ENCODE measurements around the gene PLOD1. TPM values are rescaled to one million over a fixed set of nuclear protein-coding genes. Genes with fewer than 3 reads are reported as not detected.
A peak's percentile ranks its signal among the peaks of the same experiment; 100 is the strongest.

PLOD1 gene
- total RNA-seq, 1 donor from 2014 or later, result 54.8 TPM

- Histone ChIP-seq H3K27me3 (ENCODE audit: control insufficient read depth, insufficient read depth, low read length) (no peaks in the 10 kb centered on the region), H3K4me3 (ENCODE audit: low read depth, low read length) (peak overlapping the region; percentile 95), H3K36me3 (ENCODE audit: control insufficient read depth, insufficient read depth, low read length) (peaks cover 9% of the 10 kb centered on the region)
- no peak for DNase-seq (ENCODE audit: low read depth)
- FAIRE-seq, result no peak
- TF ChIP-seq, protein P1, sequence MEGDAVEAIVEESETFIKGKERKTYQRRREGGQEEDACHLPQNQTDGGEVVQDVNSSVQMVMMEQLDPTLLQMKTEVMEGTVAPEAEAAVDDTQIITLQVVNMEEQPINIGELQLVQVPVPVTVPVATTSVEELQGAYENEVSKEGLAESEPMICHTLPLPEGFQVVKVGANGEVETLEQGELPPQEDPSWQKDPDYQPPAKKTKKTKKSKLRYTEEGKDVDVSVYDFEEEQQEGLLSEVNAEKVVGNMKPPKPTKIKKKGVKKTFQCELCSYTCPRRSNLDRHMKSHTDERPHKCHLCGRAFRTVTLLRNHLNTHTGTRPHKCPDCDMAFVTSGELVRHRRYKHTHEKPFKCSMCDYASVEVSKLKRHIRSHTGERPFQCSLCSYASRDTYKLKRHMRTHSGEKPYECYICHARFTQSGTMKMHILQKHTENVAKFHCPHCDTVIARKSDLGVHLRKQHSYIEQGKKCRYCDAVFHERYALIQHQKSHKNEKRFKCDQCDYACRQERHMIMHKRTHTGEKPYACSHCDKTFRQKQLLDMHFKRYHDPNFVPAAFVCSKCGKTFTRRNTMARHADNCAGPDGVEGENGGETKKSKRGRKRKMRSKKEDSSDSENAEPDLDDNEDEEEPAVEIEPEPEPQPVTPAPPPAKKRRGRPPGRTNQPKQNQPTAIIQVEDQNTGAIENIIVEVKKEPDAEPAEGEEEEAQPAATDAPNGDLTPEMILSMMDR (IDR thresholded peaks at IDR 0.05; ENCODE audit: insufficient read depth, low read length, severe bottlenecking), result no peak
These were observed 85.5 kb downstream of the PLOD1 start for GRCh38 chr1:12019858-12020509.

- Histone ChIP-seq H3K36me3 (ENCODE audit: control insufficient read depth, insufficient read depth, low read length) (peaks cover 11% of the 10 kb centered on the region), H3K4me3 (ENCODE audit: low read depth, low read length) (no peak overlapping the region), H3K27me3 (ENCODE audit: control insufficient read depth, insufficient read depth, low read length) (no peaks in the 10 kb centered on the region)
- DNase-seq (ENCODE audit: low read depth), result no peak
- TF ChIP-seq, protein P1 (IDR thresholded peaks at IDR 0.05; ENCODE audit: insufficient read depth, low read length, severe bottlenecking), result no peak
- no peak for FAIRE-seq
These were observed 87.1 kb downstream of the PLOD1 start for GRCh38 chr1:12021616-12022015.

- H3K4me3 ChIP-seq (ENCODE audit: low read depth, low read length), result no peak overlapping the region
- FAIRE-seq (no peak), DNase-seq (ENCODE audit: low read depth) (no peak)
- TF ChIP-seq, protein P1 (IDR thresholded peaks at IDR 0.05; ENCODE audit: insufficient read depth, low read length, severe bottlenecking), result no peak
- peaks cover 12% of the 10 kb centered on the region for H3K36me3 ChIP-seq (ENCODE audit: control insufficient read depth, insufficient read depth, low read length)
- H3K27me3 ChIP-seq (ENCODE audit: control insufficient read depth, insufficient read depth, low read length), result no peaks in the 10 kb centered on the region
These were observed 87.5 kb downstream of the PLOD1 start for GRCh38 chr1:12022036-12022435.

Other genes starting within 250 kb of the PLOD1 start
- not detected in 2 replicates for gene DRAXIN, start 243.0 kb upstream of the PLOD1 start, total RNA-seq
- 48.4 and 55.3 TPM in 2 replicates for gene AGTRAP, start 198.6 kb upstream of the PLOD1 start, total RNA-seq
- gene C1orf167, start 172.5 kb upstream of the PLOD1 start, total RNA-seq, result not detected in 2 replicates
- gene MTHFR, start 128.8 kb upstream of the PLOD1 start, total RNA-seq, result 16.3 and 21.6 TPM in 2 replicates
- 4.5 and 6.6 TPM in 2 replicates for gene CLCN6, start 128.5 kb upstream of the PLOD1 start, total RNA-seq
- gene NPPA, start 86.9 kb upstream of the PLOD1 start, total RNA-seq, result not detected in 2 replicates
- not detected in 2 replicates for gene NPPB, start 75.8 kb upstream of the PLOD1 start, total RNA-seq
- 32.9 and 45.6 TPM in 2 replicates for gene KIAA2013, start 8.3 kb upstream of the PLOD1 start, total RNA-seq
- gene MFN2, start 45.7 kb downstream of the PLOD1 start, total RNA-seq, result 75.3 and 83.0 TPM in 2 replicates
- gene MIIP, start 84.8 kb downstream of the PLOD1 start, total RNA-seq, result 20.7 and 33.2 TPM in 2 replicates
- not detected in 2 replicates for gene TNFRSF8, start 128.6 kb downstream of the PLOD1 start, total RNA-seq
- under 0.01 TPM in 2 replicates for gene TNFRSF1B, start 232.3 kb downstream of the PLOD1 start, total RNA-seq